ENCODE data around the gene ATG9B. TPM values are rescaled to one million over a fixed set of nuclear protein-coding genes. Genes with fewer than 3 reads are reported as not detected.

The ATG9B gene
- total and polyA plus RNA-seq, 10 donors: 0.66 to 3.8 (median 2.4) TPM

DNA sequence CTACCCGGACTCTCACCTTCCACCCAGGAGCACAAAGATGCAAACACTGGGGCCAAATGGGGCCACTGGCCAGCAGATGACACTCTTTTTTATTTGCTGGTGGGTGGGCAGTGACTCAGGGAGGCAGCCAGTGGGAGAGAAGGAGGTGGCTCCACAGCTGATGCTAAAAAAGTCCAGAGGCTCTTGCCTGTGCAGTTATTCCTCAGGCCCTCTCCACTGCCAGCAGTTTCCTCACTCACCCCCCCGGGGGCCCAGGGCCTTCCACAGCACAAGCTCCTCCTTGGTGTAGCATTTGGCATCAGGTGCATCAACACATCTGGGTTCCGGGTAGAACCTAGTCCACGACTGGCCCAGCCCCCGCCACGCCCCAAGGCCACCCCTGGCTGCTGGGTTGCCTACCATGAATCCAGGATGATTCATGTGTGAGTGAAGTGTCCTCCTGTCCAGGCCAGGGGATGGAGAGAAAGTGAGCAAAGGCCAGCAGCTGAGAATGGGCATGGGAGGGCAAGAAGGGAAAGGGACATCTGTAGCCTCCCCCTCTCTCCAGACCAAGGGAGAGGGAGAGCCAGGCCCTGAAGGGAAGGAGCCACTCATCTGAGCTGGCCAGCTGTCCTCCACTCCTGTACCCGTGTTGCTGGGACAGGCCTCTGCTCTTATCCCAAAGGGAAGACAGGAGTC, 44.4 kb downstream of the ATG9B start:
- no peak for DNase-seq
- Histone ChIP-seq H3K4me1 (peaks cover 0 to 44% (median 30%) of the 10 kb centered on the region in 6 donors), H3K4me3 (no peak overlapping the region), H3K9me3 (no peaks in the 10 kb centered on the region), H3K27ac (no peak overlapping the region), H3K27me3 (replicated peaks in 1 of 7) (peaks cover 4 to 95% (median 41%) of the 10 kb centered on the region in 7 donors), H3K36me3 (no peaks in the 10 kb centered on the region)
- WGBS, 5 donors: 47 to 58% (median 51%) methylated on average over 7 of the region's 7 CpGs
- intact Hi-C loops (cut with DNase I; ENCODE audit: low total_unique reads): no loop called here
- TF ChIP-seq, protein P1, sequence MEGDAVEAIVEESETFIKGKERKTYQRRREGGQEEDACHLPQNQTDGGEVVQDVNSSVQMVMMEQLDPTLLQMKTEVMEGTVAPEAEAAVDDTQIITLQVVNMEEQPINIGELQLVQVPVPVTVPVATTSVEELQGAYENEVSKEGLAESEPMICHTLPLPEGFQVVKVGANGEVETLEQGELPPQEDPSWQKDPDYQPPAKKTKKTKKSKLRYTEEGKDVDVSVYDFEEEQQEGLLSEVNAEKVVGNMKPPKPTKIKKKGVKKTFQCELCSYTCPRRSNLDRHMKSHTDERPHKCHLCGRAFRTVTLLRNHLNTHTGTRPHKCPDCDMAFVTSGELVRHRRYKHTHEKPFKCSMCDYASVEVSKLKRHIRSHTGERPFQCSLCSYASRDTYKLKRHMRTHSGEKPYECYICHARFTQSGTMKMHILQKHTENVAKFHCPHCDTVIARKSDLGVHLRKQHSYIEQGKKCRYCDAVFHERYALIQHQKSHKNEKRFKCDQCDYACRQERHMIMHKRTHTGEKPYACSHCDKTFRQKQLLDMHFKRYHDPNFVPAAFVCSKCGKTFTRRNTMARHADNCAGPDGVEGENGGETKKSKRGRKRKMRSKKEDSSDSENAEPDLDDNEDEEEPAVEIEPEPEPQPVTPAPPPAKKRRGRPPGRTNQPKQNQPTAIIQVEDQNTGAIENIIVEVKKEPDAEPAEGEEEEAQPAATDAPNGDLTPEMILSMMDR (IDR thresholded peaks at IDR 0.05 in 8 of 11, conservative IDR thresholded peaks at IDR 0.05 in 3 of 11): no peak
- TF ChIP-seq POLR2AphosphoS5 (IDR thresholded peaks at IDR 0.05) (no peak), POLR2A (IDR thresholded peaks at IDR 0.05) (no peak)

DNA sequence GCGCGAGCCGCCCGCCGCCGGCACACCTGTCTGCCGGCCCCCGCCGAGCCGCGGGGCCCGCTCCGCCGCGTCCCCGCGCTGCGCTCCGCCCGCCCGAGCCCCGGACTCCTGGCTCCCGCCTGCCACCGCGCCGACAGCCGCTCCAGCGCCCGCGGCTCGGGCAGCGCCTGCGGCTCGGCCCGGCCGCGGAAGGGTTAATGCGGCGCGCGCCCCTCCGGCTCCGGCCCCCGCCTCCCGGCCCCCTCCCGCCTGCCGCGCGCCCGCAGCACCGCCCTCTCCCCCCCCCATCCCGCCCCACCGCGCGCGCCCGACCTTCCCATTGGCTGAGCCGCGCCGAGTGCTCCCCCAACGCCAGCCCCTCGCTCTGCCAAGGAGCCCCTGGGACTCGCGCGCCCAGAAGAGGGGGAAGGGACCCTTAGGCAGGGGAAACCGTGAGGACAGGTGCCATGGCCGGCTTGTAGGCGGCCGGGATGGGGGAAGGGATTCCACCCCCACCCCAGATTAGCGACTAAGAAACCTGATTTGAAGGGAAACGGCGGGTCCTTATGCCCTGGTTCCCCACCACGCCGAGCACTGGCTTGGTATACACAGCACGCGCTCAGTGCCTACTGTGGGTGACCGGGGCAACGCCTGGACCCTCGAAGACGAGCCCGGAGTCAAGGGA, 46.0 kb downstream of the ATG9B start, which contains the start of gene KCNH2:
KCNH2 (minus strand) TSS at position 196 of the 664 bp plus-strand sequence. CDS start 408 bp downstream, outside the sequence.
- Histone ChIP-seq H3K27ac (no peak within 1 kb of the TSS), H3K4me1 (peaks cover 5 to 60% (median 44%) of the 10 kb centered on the region in 6 donors), H3K4me3 (peak within 1 kb of the TSS in 6 of 8 donors; percentile 23 to 64 (median 32)), H3K9me3 (no peaks in the 10 kb centered on the region), H3K36me3 (no peaks in the 10 kb centered on the region), H3K27me3 (replicated peaks in 1 of 7) (peaks cover 4 to 97% (median 55%) of the 10 kb centered on the region in 7 donors)
- WGBS, 5 donors: 0 to 1% (median 1%) methylated on average over 10 to 81 of the region's 81 CpGs
- TF ChIP-seq POLR2AphosphoS5 (IDR thresholded peaks at IDR 0.05): no peak
- TF ChIP-seq, protein P1 (IDR thresholded peaks at IDR 0.05 in 8 of 11, conservative IDR thresholded peaks at IDR 0.05 in 3 of 11): no peak
- TF ChIP-seq POLR2A (IDR thresholded peaks at IDR 0.05): no peak
- intact Hi-C loops (cut with DNase I; ENCODE audit: low total_unique reads): no loop called here
- no peak for DNase-seq

DNA sequence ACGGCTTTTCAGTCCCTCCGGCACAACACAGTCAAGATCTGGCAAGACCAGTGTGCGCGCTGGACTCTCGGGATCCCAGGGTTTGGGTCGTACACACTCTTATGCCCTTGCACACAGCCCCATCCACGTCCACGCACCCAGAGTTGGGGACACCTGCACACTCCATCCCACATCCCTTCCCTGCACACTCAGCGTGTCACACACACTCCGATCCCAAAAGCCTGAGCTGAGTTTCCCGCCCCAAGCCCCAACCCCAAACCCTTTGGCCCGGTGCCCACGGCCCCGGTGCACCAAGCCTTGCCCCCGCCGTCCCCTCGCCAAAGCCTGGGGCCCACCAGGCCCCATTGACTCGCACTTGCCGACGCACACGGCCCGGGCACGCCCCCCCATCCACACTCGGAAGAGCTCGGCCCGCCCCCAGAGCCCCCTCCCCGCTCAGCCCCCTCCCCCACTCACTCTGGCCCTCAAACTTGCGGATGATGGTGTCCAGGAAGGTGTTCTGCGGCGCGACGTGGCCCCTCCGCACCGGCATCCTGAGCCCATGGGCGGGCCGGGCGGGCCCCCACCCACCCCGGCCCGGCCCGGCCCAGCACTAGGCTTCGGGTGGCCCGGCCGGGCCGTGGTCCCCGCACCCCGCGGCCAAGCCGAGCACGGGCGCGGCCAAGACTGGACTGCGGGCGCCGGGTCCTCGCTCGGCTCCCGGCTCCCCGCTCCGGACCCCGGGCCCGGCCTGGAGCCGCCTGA, 46.7 kb downstream of the ATG9B start:
- H3K27ac ChIP-seq: no peak overlapping the region
- 6 to 19% (median 7%) methylated on average over 20 to 62 of the region's 62 CpGs for WGBS, 5 donors
- peaks cover 5 to 61% (median 44%) of the 10 kb centered on the region in 6 donors for H3K4me1 ChIP-seq
- no peak for TF ChIP-seq POLR2A (IDR thresholded peaks at IDR 0.05)
- TF ChIP-seq, protein P1 (IDR thresholded peaks at IDR 0.05 in 8 of 11, conservative IDR thresholded peaks at IDR 0.05 in 3 of 11): no peak
- no peak for TF ChIP-seq POLR2AphosphoS5 (IDR thresholded peaks at IDR 0.05)
- intact Hi-C loops (cut with DNase I; ENCODE audit: low total_unique reads): no loop called here
- H3K9me3 ChIP-seq: no peaks in the 10 kb centered on the region
- peaks cover 4 to 91% (median 55%) of the 10 kb centered on the region in 7 donors for H3K27me3 ChIP-seq (replicated peaks in 1 of 7)
- peak overlapping the region in 4 of 8 donors; percentile 19 to 64 (median 34) for H3K4me3 ChIP-seq
- no peaks in the 10 kb centered on the region for H3K36me3 ChIP-seq
- DNase-seq: no peak
